Trophoblast cell (in vitro differentiated cells and primary cell): Measurements from ENCODE around the gene RNF157.
"Not testable (repeated sequence)": the region's sequence is repeated elsewhere in the genome, so short reads cannot be mapped to it uniquely, and the experiment has no call there.

Experiments
- DNase-seq, 2 donors: peaks; one replicate each; pipeline ENCODE4 v3.0.0-alpha.2; 2016
- H2AFZ ChIP-seq: 2 replicates; pipeline ENCODE4 v1.6.1; 2013; ENCODE audit warnings: low read length, moderate library complexity, mild to moderate bottlenecking; ENCODE audit not compliant: insufficient read depth, poor library complexity
- H2AK5ac ChIP-seq: 2 replicates; pipeline ENCODE4 v1.6.1; 2013; ENCODE audit warnings: mild to moderate bottlenecking, low read length
- H2BK120ac ChIP-seq: 2 replicates; pipeline ENCODE4 v1.6.1; 2013; ENCODE audit warnings: low read length, mild to moderate bottlenecking, moderate library complexity; ENCODE audit not compliant: insufficient read depth, poor library complexity
- H2BK12ac ChIP-seq: 2 replicates; pipeline ENCODE4 v1.6.1; 2013; ENCODE audit warnings: mild to moderate bottlenecking, low read length, moderate library complexity
- H2BK5ac ChIP-seq: 2 replicates; pipeline ENCODE4 v1.6.1; 2013; ENCODE audit warnings: low read length, low read depth, moderate library complexity, mild to moderate bottlenecking; ENCODE audit not compliant: poor library complexity
- H3K14ac ChIP-seq: 2 replicates; pipeline ENCODE4 v1.6.1; 2013; ENCODE audit warnings: mild to moderate bottlenecking, low read length
- H3K18ac ChIP-seq: 2 replicates; pipeline ENCODE4 v1.6.1; 2013; ENCODE audit warnings: mild to moderate bottlenecking, low read length
- H3K23ac ChIP-seq: 2 replicates; pipeline ENCODE4 v1.6.1; 2013; ENCODE audit warnings: low read length
- H3K27ac ChIP-seq: 2 replicates; pipeline ENCODE4 v1.5.1; 2013; ENCODE audit warnings: low read depth, mild to moderate bottlenecking, inconsistent platforms, low read length, moderate library complexity
- H3K27me3 ChIP-seq: 2 replicates; pipeline ENCODE4 v1.6.1; 2013; ENCODE audit warnings: inconsistent platforms, mild to moderate bottlenecking, low read length, moderate library complexity; ENCODE audit not compliant: insufficient read depth
- H3K36me3 ChIP-seq, 2 experiments: 1 replicate in 1 of 2; 2 replicates in 1 of 2; pipeline ENCODE4 v1.6.1; 2013; ENCODE audit warnings: low read length in 2 of 2, mild to moderate bottlenecking in 2 of 2, moderate library complexity in 1 of 2; ENCODE audit not compliant: insufficient read depth in 2 of 2, control insufficient read depth in 1 of 2
- H3K4ac ChIP-seq: 2 replicates; pipeline ENCODE4 v1.6.1; 2013; ENCODE audit warnings: low read depth, mild to moderate bottlenecking, low read length, moderate library complexity
- H3K4me1 ChIP-seq, 2 experiments: 1 replicate in 1 of 2; 2 replicates in 1 of 2; pipeline ENCODE4 v1.6.1; 2013; ENCODE audit warnings: low read length in 2 of 2, mild to moderate bottlenecking in 2 of 2, moderate library complexity in 1 of 2; ENCODE audit not compliant: insufficient read depth in 2 of 2, control insufficient read depth in 1 of 2
- H3K4me2 ChIP-seq: 2 replicates; pipeline ENCODE4 v1.6.1; 2013; ENCODE audit warnings: inconsistent platforms, mild to moderate bottlenecking, low read length, moderate library complexity
- H3K4me3 ChIP-seq: 2 replicates; pipeline ENCODE4 v1.5.1; 2013; ENCODE audit warnings: mild to moderate bottlenecking, low read depth, low read length, inconsistent platforms
- H3K79me1 ChIP-seq: one replicate; pipeline ENCODE4 v1.6.1; 2013; ENCODE audit warnings: low read length
- H3K79me2 ChIP-seq: 2 replicates; pipeline ENCODE4 v1.6.1; 2013; ENCODE audit warnings: low read length, mild to moderate bottlenecking; ENCODE audit not compliant: control insufficient read depth, insufficient read depth, poor library complexity
- H3K9ac ChIP-seq: 2 replicates; pipeline ENCODE4 v1.6.1; 2013; ENCODE audit warnings: mild to moderate bottlenecking, low read length
- H3K9me3 ChIP-seq: 2 replicates; pipeline ENCODE4 v1.6.1; 2013; ENCODE audit warnings: low read depth, mild to moderate bottlenecking, control low read depth, inconsistent platforms, low read length; ENCODE audit not compliant: insufficient read depth
- H4K12ac ChIP-seq: 2 replicates; pipeline ENCODE4 v1.6.1; 2013; ENCODE audit warnings: low read depth, mild to moderate bottlenecking, low read length, moderate library complexity
- H4K8ac ChIP-seq: 2 replicates; pipeline ENCODE4 v1.6.1; 2013; ENCODE audit warnings: low read depth, mild to moderate bottlenecking, low read length, moderate library complexity
- H4K91ac ChIP-seq: one replicate; pipeline ENCODE4 v1.6.1; 2013; ENCODE audit warnings: low read depth, mild to moderate bottlenecking, low read length, moderate library complexity
- WGBS: extraction: QIAGEN DNeasy Blood & Tissue Kit; methylation state at CpG from one replicate; pipeline ENCODE4 v1.1.7; 2013; ENCODE audit warnings: missing lambda C conversion rate; ENCODE audit not compliant: insufficient read length, insufficient coverage; ENCODE audit errors: extremely low coverage; 5-methylcytosine and 5-hydroxymethylcytosine counted together

Gene RNF157

GRCh38 chr17:76248013-76248782 is 7.9 kb upstream of the RNF157 start:
- Histone ChIP-seq H3K4ac (no peak overlapping the region), H2BK120ac (no peak overlapping the region), H3K18ac (no peak overlapping the region), H3K4me3 (no peak overlapping the region), H3K79me1 (peaks cover 4% of the 10 kb centered on the region), H4K12ac (no peak overlapping the region), H4K8ac (no peak overlapping the region), H3K4me2 (no peak overlapping the region), H3K36me3 (no peaks in the 10 kb centered on the region), H3K9me3 (no peaks in the 10 kb centered on the region), H2AFZ (no peak overlapping the region), H3K14ac (no peak overlapping the region), H3K23ac (no peak overlapping the region), H4K91ac (no peak overlapping the region), H3K79me2 (no peaks in the 10 kb centered on the region), H2BK5ac (no peak overlapping the region), H3K9ac (no peak overlapping the region), H3K27me3 (no peaks in the 10 kb centered on the region), H3K4me1 (peaks cover 10% of the 10 kb centered on the region in 2 experiments), H3K27ac (no peak overlapping the region), H2BK12ac (no peak overlapping the region), H2AK5ac (no peak overlapping the region)
- WGBS = no CpG with 5 or more reads among the region's 11 CpGs
- peak in 1 of 2 donors; percentile 66 for DNase-seq

DNA sequence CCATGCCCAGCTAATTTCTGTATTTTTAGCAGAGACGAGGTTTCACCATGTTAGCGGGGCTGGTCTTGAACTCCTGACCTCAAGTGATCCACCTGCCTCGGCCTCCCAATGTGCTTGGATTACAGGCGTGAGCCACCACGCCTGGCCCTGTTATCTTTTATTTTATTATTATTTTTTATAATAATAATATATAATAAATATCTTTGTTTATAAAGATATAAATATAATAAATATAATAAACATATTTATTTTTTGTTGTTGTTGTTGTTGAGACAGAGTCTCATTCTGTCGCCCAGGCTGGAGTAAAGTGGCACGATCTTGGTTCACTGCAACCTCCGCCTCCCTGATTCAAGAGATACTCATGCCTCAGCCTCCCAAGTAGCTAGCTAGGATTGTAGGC is 7.0 kb upstream of the RNF157 start:
- no peak overlapping the region for H3K14ac ChIP-seq
- H3K9ac ChIP-seq = no peak overlapping the region
- H3K9me3 ChIP-seq = no peaks in the 10 kb centered on the region
- no peak overlapping the region for H4K91ac ChIP-seq
- no peak overlapping the region for H4K12ac ChIP-seq
- H3K27me3 ChIP-seq = no peaks in the 10 kb centered on the region
- H2BK5ac ChIP-seq = no peak overlapping the region
- H3K27ac ChIP-seq = no peak overlapping the region
- H3K79me2 ChIP-seq = no peaks in the 10 kb centered on the region
- no peak overlapping the region for H3K4me2 ChIP-seq
- H3K18ac ChIP-seq = no peak overlapping the region
- H4K8ac ChIP-seq = no peak overlapping the region
- no peak overlapping the region for H3K4ac ChIP-seq
- H2AFZ ChIP-seq = no peak overlapping the region
- no peak overlapping the region for H2BK120ac ChIP-seq
- H3K79me1 ChIP-seq = peaks cover 4% of the 10 kb centered on the region
- DNase-seq = no peak
- no peak overlapping the region for H3K23ac ChIP-seq
- H3K4me1 ChIP-seq = peaks cover 6 to 9% of the 10 kb centered on the region in 2 experiments
- no peak overlapping the region for H3K4me3 ChIP-seq
- no peak overlapping the region for H2BK12ac ChIP-seq
- no CpG with 5 or more reads among the region's 8 CpGs for WGBS
- H3K36me3 ChIP-seq = no peaks in the 10 kb centered on the region
- H2AK5ac ChIP-seq = no peak overlapping the region

DNA sequence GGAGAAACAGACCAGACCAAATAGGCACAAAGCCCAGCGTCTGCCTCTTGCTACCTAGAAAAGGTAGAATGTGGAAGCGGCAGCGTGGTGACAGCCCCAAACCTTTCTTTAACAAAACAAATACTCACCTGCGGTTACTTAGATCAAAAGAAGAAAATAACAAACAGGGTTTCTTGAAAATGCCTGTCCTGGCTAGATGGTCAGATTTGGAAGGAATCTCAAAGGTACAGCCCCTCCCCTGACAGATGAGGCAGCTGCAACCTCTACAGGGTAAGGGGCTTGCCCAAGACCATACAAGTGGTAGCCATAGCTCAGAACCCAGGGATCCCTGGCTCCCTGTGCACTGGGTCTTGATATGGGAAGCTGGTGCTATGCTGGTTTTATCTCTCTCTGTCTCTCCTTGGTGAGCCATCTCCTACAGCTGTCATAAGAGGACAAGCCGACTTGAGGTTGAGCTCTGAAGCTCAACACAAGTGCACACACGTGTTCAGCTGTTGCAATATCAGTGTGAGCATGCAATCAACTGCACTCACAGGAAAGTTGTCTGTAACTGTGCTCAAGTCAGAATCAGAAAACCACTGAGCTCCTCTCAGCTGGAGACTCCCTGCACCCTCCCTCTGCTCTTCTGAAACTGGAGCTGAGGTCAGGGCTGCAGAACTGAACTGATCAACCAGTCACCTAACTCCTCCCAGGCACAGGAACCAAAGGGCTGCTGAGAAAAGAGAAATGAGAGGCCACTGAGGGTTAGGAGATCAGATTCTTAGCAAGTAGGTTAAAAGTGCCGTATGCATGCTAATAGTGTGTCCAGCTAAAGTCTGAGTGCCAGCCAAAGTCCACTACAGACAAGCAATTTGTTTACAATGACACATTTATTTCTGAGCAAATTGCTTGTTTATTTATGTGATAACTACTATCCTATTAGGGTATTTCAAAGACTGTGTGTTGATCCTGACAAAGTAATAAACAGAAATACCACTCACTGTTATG is 6.1 kb upstream of the RNF157 start:
- Histone ChIP-seq H3K79me1 (no peaks in the 10 kb centered on the region), H2AK5ac (no peak overlapping the region), H3K23ac (no peak overlapping the region), H3K27me3 (no peaks in the 10 kb centered on the region), H2BK120ac (no peak overlapping the region), H3K36me3 (no peaks in the 10 kb centered on the region), H4K91ac (no peak overlapping the region), H4K12ac (no peak overlapping the region), H2BK5ac (no peak overlapping the region), H3K14ac (no peak overlapping the region), H3K79me2 (no peaks in the 10 kb centered on the region), H3K9me3 (no peaks in the 10 kb centered on the region), H3K4me3 (no peak overlapping the region), H3K4me1 (peaks cover 0 to 1% of the 10 kb centered on the region in 2 experiments), H2AFZ (no peak overlapping the region), H3K18ac (no peak overlapping the region), H3K4ac (no peak overlapping the region), H2BK12ac (no peak overlapping the region), H3K9ac (no peak overlapping the region), H3K4me2 (no peak overlapping the region), H4K8ac (no peak overlapping the region), H3K27ac (no peak overlapping the region)
- DNase-seq = peak in 1 of 2 donors; percentile 43
- no CpG with 5 or more reads among the region's 7 CpGs for WGBS

DNA sequence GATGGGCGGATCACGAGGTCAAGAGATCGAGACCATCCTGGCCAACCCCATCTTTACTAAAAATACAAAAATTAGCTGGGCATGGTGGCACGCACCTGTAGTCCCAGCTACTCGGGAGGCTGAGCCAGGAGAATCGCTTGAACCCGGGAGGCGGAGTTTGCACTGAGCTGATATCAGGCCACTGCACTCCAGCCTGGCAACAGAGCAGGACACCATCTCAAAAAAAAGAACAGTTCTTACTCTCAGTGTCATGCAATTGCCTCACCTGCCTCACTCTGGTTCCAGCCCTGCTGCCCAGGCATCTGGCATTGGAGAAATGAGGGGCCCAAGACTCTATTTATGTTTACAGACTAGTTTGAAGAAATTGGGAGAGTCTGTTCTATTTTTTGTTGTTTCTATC is 4.4 kb upstream of the RNF157 start:
- not testable (repeated sequence) for H4K12ac ChIP-seq, H3K79me2 ChIP-seq

More for the DNA sequence above, 4.4 kb upstream of the RNF157 start:
- not testable (repeated sequence) for H2BK5ac ChIP-seq, H3K9me3 ChIP-seq, H3K27ac ChIP-seq, H2AK5ac ChIP-seq, H3K4me2 ChIP-seq, H3K9ac ChIP-seq, H3K18ac ChIP-seq, H2BK120ac ChIP-seq, H3K23ac ChIP-seq, H4K8ac ChIP-seq, H3K79me1 ChIP-seq, H2BK12ac ChIP-seq, H3K4me1 ChIP-seq, H3K14ac ChIP-seq, H3K36me3 ChIP-seq, H3K4ac ChIP-seq, H4K91ac ChIP-seq, H3K4me3 ChIP-seq, DNase-seq, H2AFZ ChIP-seq
- H3K27me3 ChIP-seq = peaks cover 10% of the 10 kb centered on the region
- no CpG with 5 or more reads among the region's 8 CpGs for WGBS
